Upper lobe of right lung (tissue), 1 donor: ENCODE data around the gene SLCO6A1. TPM values are rescaled to one million over a fixed set of nuclear protein-coding genes. Genes with fewer than 3 reads are reported as not detected.

ENCODE experiments used
- ATAC-seq: fragments of 200-7000 bp; cut with Tn5 transposase; one replicate; pipeline ENCODE4 v1.9.1; 2020; ENCODE audit warnings: mild to moderate bottlenecking, moderate library complexity
- DNase-seq: peaks from one replicate; pipeline ENCODE4 v3.0.0-alpha.2; 2020
- H3K27ac ChIP-seq: fragments of 200-600 bp; one replicate; pipeline ENCODE4 v1.8.0; 2022
- H3K27me3 ChIP-seq: fragments of 200-600 bp; one replicate; pipeline ENCODE4 v1.8.0; 2022; ENCODE audit warnings: mild to moderate bottlenecking
- H3K36me3 ChIP-seq: fragments of 200-600 bp; one replicate; pipeline ENCODE4 v1.8.0; 2022
- H3K4me1 ChIP-seq: fragments of 200-600 bp; one replicate; pipeline ENCODE4 v1.8.0; 2022
- H3K4me3 ChIP-seq: fragments of 200-600 bp; one replicate; pipeline ENCODE4 v1.8.0; 2022; ENCODE audit warnings: mild to moderate bottlenecking
- H3K9me3 ChIP-seq: fragments of 200-600 bp; one replicate; pipeline ENCODE4 v1.8.0; 2022
- intact Hi-C: fragments of 100-400 bp; cut with DNase I; formaldehyde crosslinking; loops from one replicate; pipeline ENCODE4 v1.11.0; 2022
- total RNA-seq: library from RNA; stranded (reverse); fragmentation: NEBNext Ultra II Directional; extraction: Animal tissue kit (Norgen Biotek cat#: 25700); gene quantifications from one replicate; pipeline ENCODE4 v1.2.1, GENCODE V29; 2021
- TF ChIP-seq, protein P1 (sequence below): fragments of 200-600 bp; IDR thresholded peaks from one replicate; pipeline ENCODE4 v1.8.0; 2022; ENCODE audit warnings: antibody characterized with exemption
- donor health status: DM: no; HTN: yes; CAD: no; lungs with severe emphysema.

The SLCO6A1 gene
- total RNA-seq, 1 donor from 2014 or later = not detected

DNA sequence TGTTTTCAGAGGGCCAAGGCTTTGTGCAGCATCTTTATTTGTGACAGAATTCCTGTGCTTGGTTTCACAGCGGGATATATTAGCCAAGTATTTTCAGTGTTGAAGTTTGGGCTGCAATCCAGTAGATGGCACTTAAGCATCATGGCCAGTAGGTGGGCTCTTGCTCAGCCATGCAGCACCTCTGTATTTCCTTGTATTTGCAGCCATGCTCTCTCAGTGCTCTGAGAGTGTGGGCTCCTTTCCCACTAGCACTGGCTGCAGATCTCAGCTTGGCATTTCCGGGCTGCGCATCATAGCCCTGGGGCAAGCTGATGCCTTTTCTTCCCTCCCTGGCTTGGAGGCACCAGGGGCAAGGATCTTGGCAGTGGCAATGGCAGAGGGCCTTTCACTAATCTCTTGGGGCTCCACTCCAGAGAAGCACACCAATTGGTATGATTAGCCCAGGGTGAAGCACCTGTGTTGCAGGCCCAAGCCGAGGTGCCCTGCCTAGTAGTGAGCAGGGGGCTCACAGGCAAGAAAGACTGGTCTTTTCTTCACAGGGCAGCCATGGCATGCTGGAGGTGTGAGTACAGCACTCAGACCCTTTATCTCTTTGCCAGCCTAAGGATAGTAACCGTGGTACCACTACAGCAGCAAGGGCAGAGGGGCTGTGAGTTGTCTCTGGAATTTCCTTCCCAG lies 48.3 kb downstream of the SLCO6A1 start:
- no peaks in the 10 kb centered on the region for H3K4me1 ChIP-seq
- H3K4me3 ChIP-seq = no peak overlapping the region
- H3K36me3 ChIP-seq = no peaks in the 10 kb centered on the region
- ATAC-seq (no peak), DNase-seq (no peak)
- H3K9me3 ChIP-seq = no peaks in the 10 kb centered on the region
- intact Hi-C loops = no loop called here
- TF ChIP-seq, protein P1, sequence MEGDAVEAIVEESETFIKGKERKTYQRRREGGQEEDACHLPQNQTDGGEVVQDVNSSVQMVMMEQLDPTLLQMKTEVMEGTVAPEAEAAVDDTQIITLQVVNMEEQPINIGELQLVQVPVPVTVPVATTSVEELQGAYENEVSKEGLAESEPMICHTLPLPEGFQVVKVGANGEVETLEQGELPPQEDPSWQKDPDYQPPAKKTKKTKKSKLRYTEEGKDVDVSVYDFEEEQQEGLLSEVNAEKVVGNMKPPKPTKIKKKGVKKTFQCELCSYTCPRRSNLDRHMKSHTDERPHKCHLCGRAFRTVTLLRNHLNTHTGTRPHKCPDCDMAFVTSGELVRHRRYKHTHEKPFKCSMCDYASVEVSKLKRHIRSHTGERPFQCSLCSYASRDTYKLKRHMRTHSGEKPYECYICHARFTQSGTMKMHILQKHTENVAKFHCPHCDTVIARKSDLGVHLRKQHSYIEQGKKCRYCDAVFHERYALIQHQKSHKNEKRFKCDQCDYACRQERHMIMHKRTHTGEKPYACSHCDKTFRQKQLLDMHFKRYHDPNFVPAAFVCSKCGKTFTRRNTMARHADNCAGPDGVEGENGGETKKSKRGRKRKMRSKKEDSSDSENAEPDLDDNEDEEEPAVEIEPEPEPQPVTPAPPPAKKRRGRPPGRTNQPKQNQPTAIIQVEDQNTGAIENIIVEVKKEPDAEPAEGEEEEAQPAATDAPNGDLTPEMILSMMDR = no peak
- H3K27me3 ChIP-seq = no peaks in the 10 kb centered on the region
- no peak overlapping the region for H3K27ac ChIP-seq

DNA sequence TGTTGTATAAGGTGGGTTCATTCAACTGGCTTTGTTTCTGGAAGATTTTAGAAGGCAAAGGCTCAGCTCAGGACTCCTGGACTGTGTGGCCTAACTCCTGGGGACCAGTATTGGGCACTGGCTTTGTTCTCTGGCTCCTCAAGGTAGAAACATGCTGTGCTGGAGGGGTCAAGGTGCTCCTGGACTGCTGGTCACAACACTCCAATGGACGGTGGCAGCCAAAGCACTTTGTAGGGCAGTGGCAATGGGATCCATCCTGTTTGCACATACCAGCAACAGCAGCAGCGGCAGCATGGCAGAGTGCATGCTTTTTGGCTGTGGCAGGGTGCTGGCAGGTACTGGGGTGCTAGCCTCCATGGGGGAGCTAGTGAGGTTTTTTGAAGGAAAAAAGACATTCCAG lies 65.3 kb downstream of the SLCO6A1 start:
- ATAC-seq = no peak
- Histone ChIP-seq H3K9me3 (no peaks in the 10 kb centered on the region), H3K36me3 (no peaks in the 10 kb centered on the region), H3K27ac (no peak overlapping the region), H3K27me3 (no peaks in the 10 kb centered on the region), H3K4me3 (no peak overlapping the region), H3K4me1 (no peaks in the 10 kb centered on the region)
- TF ChIP-seq, protein P1 = no peak
- intact Hi-C loops = no loop called here
- no peak for DNase-seq

DNA sequence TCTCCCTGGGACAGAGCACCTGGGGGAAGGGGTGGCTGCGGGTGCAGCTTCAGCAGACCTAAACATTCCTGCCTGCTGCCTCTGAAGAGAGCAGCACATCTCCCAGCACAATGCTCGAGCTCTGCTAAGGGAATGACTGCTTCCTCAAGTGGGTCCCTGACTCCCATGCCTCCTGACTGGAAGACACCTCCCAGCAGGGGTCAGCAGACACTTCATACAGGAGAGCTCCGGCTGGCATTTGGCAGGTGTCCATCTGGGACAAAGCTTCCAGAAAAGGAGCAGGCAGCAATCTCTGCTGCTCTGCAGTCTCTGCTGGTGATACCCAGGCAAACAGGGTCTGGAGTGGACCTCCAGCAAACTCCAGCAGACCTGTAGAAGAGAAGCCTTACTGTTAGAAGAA lies 77.2 kb downstream of the SLCO6A1 start:
- Histone ChIP-seq H3K36me3 (no peaks in the 10 kb centered on the region), H3K27ac (no peak overlapping the region), H3K9me3 (no peaks in the 10 kb centered on the region), H3K27me3 (no peaks in the 10 kb centered on the region), H3K4me3 (no peak overlapping the region), H3K4me1 (no peaks in the 10 kb centered on the region)
- no peak for DNase-seq
- TF ChIP-seq, protein P1 = no peak
- intact Hi-C loops = no loop called here
- no peak for ATAC-seq

DNA sequence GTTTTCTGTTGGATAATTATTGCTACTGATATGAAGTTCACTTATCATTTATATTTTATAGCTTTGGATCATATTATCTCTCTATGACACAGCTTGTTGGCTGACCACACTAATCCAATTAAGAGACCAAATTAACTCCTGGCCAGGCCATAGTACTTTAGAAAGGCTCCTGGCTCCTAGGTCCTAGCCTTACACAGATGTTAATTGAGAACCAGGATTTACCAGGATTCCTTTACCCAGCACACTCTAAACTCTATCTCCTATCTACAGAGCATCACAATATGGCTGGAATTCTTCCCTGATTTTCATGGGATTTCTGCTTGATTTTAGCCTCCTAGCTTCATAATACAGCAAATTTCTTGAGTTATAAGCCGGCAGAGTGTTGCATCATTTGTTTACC lies 80.3 kb downstream of the SLCO6A1 start:
- DNase-seq = no peak
- intact Hi-C loops = no loop called here
- Histone ChIP-seq H3K36me3 (no peaks in the 10 kb centered on the region), H3K4me3 (no peak overlapping the region), H3K27ac (no peak overlapping the region), H3K9me3 (no peaks in the 10 kb centered on the region), H3K27me3 (no peaks in the 10 kb centered on the region), H3K4me1 (no peaks in the 10 kb centered on the region)
- ATAC-seq = no peak
- TF ChIP-seq, protein P1 = no peak

DNA sequence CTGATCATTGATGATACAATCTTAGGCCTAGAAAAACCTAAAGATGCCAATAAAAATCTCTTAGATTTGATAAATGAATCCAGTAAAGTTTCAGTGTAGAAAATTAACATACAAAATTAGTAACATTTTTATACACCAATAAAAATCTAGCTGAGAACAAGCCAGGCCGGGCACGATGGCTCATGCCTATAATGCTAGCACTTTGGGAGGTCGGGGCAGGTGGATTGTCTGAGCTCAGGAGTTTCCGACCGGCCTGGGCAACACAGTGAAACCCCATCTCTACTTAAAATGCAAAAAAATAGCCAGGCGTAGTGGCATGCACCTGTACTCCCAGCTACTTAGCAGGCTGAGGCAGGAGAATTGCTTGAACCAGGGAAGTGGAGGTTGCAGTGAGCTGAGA lies 84.4 kb downstream of the SLCO6A1 start:
- TF ChIP-seq, protein P1 = no peak
- intact Hi-C loops = no loop called here
- no peaks in the 10 kb centered on the region for H3K36me3 ChIP-seq
- no peaks in the 10 kb centered on the region for H3K9me3 ChIP-seq
- H3K27ac ChIP-seq = no peak overlapping the region
- no peaks in the 10 kb centered on the region for H3K27me3 ChIP-seq
- H3K4me3 ChIP-seq = no peak overlapping the region
- H3K4me1 ChIP-seq = no peaks in the 10 kb centered on the region
- DNase-seq = no peak
- ATAC-seq = no peak

DNA sequence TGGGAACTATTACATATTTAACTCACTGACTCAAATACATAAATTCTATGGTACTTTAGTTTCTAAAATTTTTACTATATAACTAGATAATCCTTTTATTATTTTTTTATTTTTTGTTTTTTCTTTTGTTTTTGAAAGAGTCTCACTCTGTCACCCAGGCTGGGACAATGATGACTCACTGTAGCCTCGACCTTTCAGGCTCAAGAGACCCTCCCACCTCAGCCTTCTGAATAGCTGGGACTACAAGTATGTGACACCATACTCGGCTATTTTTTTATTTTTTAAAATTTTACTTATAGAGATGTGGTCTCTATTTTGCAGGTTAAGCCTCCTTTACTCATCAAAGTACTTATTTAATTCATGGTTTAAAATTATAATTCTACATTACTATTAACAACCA lies 110.6 kb downstream of the SLCO6A1 start:
- TF ChIP-seq, protein P1 = no peak
- Histone ChIP-seq H3K27me3 (no peaks in the 10 kb centered on the region), H3K4me1 (no peaks in the 10 kb centered on the region), H3K27ac (no peak overlapping the region), H3K4me3 (no peak overlapping the region), H3K9me3 (peaks cover 4% of the 10 kb centered on the region), H3K36me3 (no peaks in the 10 kb centered on the region)
- DNase-seq (no peak), ATAC-seq (no peak)
- intact Hi-C loops = no loop called here
